Lower leg skin (tissue), 3 donors: Measurements from ENCODE around the gene OR2A12.

Experiments used
- CTCF ChIP-seq, 3 donors: fragments of 450-650 bp; IDR thresholded peaks; one replicate each; pipeline ENCODE4 v1.5.1; 2016; ENCODE audit warnings: antibody characterized with exemption in 3 of 3, mild to moderate bottlenecking in 3 of 3, moderate library complexity in 2 of 3
- POLR2A ChIP-seq, 2 donors: fragments of 450-650 bp; IDR thresholded peaks; one replicate each; pipeline ENCODE4 v1.6.1; 2016 to 2017; ENCODE audit warnings: antibody characterized with exemption in 2 of 2, mild to moderate bottlenecking in 1 of 2, moderate library complexity in 1 of 2

GRCh38 chr7:144037414-144038035, 48.6 kb upstream of the OR2A12 start:
- TF ChIP-seq CTCF (IDR thresholded peaks at IDR 0.05) (no peak), POLR2A (IDR thresholded peaks at IDR 0.05) (no peak)
